Loucy (cell line): Measurements from ENCODE around the gene DNTTIP2.

ENCODE experiments used
- H2AFZ ChIP-seq: fragments of 200-600 bp; sonication (generic); 2 replicates; pipeline ENCODE4 v1.6.0; 2016; ENCODE audit warnings: antibody characterized with exemption, mild to moderate bottlenecking, low read length, moderate library complexity
- H3F3A ChIP-seq: fragments of 200-600 bp; 2 replicates; pipeline ENCODE4 v1.6.0; 2016; ENCODE audit warnings: antibody characterized with exemption, low read depth, mild to moderate bottlenecking
- H3K27me3 ChIP-seq: fragments of 200-600 bp; sonication (generic); 2 replicates; pipeline ENCODE4 v1.6.1; 2014; ENCODE audit warnings: low read length, mild to moderate bottlenecking; ENCODE audit not compliant: insufficient read depth, poor library complexity, severe bottlenecking
- H3K36me3 ChIP-seq: fragments of 200-600 bp; sonication (generic); 2 replicates; pipeline ENCODE4 v1.6.1; 2016; ENCODE audit warnings: low read length; ENCODE audit not compliant: insufficient read depth
- H3K4me1 ChIP-seq: fragments of 200-600 bp; sonication (generic); 2 replicates; pipeline ENCODE4 v1.5.1; 2014; ENCODE audit warnings: low read length, mild to moderate bottlenecking; ENCODE audit not compliant: insufficient read depth, poor library complexity, severe bottlenecking
- H3K4me2 ChIP-seq: fragments of 200-600 bp; sonication (generic); 2 replicates; pipeline ENCODE4 v1.6.0; 2014; ENCODE audit warnings: antibody characterized with exemption, low read length, low read depth, mild to moderate bottlenecking; ENCODE audit not compliant: poor library complexity, severe bottlenecking
- H3K4me3 ChIP-seq: fragments of 200-600 bp; sonication (generic); 2 replicates; pipeline ENCODE4 v1.5.1; 2014; ENCODE audit warnings: low read length, mild to moderate bottlenecking, mixed read lengths; ENCODE audit not compliant: poor library complexity, severe bottlenecking
- H3K79me2 ChIP-seq: fragments of 200-600 bp; sonication (generic); 2 replicates; pipeline ENCODE4 v1.6.1; 2014; ENCODE audit warnings: low read length; ENCODE audit not compliant: insufficient read depth
- H3K9ac ChIP-seq: fragments of 200-600 bp; sonication (generic); 2 replicates; pipeline ENCODE4 v1.6.0; 2014; ENCODE audit warnings: mild to moderate bottlenecking, low read depth, low read length, moderate library complexity; ENCODE audit not compliant: poor library complexity, severe bottlenecking
- H3K9me2 ChIP-seq: fragments of 200-600 bp; sonication (generic); replicated peaks from 2 replicates; pipeline ENCODE4 v1.6.1; 2016; ENCODE audit warnings: low read depth, low read length, mixed read lengths
- H3K9me3 ChIP-seq: fragments of 200-600 bp; sonication (generic); 2 replicates; pipeline ENCODE4 v1.6.1; 2014; ENCODE audit warnings: mild to moderate bottlenecking, antibody characterized with exemption, low read length, low read depth; ENCODE audit not compliant: insufficient read depth
- H4K20me1 ChIP-seq: fragments of 200-600 bp; sonication (generic); 2 replicates; pipeline ENCODE4 v1.6.0; 2014; ENCODE audit warnings: antibody characterized with exemption, low read length, mild to moderate bottlenecking; ENCODE audit not compliant: insufficient read depth, poor library complexity, severe bottlenecking
- CTCF ChIP-seq: fragments of 200-600 bp; sonication (generic); conservative IDR thresholded peaks from 2 replicates; pipeline ENCODE4 v1.5.1; 2014; ENCODE audit warnings: mild to moderate bottlenecking, antibody characterized with exemption, low read length
- EZH2phosphoT487 ChIP-seq: fragments of 200-600 bp; IDR thresholded peaks from 2 replicates; pipeline ENCODE4 v1.6.1; 2018; ENCODE audit warnings: antibody characterized with exemption, mild to moderate bottlenecking, moderate library complexity, borderline replicate concordance

Gene DNTTIP2

GRCh38 chr1:93900723-93901504 lies 21.9 kb upstream of the DNTTIP2 start:
- H3K9me3 ChIP-seq, result no peaks in the 10 kb centered on the region
- TF ChIP-seq EZH2phosphoT487, result no peak
- no peak for TF ChIP-seq CTCF
- H3K27me3 ChIP-seq, result no peaks in the 10 kb centered on the region
- H3K9ac ChIP-seq, result no peak overlapping the region
- H3K36me3 ChIP-seq, result peaks cover 34% of the 10 kb centered on the region
- no peaks in the 10 kb centered on the region for H3K9me2 ChIP-seq
- H3K79me2 ChIP-seq, result peaks cover 20% of the 10 kb centered on the region
- H3F3A ChIP-seq, result no peaks in the 10 kb centered on the region; the same call in 1 of the 2 replicates
- peaks cover 19% of the 10 kb centered on the region for H3K4me1 ChIP-seq
- H4K20me1 ChIP-seq, result peaks cover 10% of the 10 kb centered on the region
- no peak overlapping the region for H2AFZ ChIP-seq
- no peak overlapping the region for H3K4me3 ChIP-seq
- no peak overlapping the region for H3K4me2 ChIP-seq

- H3K9me2 ChIP-seq, result no peaks in the 10 kb centered on the region
- no peak overlapping the region for H3K4me3 ChIP-seq
- H3F3A ChIP-seq, result no peaks in the 10 kb centered on the region; the same call in 1 of the 2 replicates
- H3K9ac ChIP-seq, result no peak overlapping the region
- H3K4me1 ChIP-seq, result peaks cover 11% of the 10 kb centered on the region
- H2AFZ ChIP-seq, result no peak overlapping the region
- peaks cover 39% of the 10 kb centered on the region for H3K36me3 ChIP-seq
- H3K79me2 ChIP-seq, result peaks cover 9% of the 10 kb centered on the region
- H4K20me1 ChIP-seq, result peaks cover 5% of the 10 kb centered on the region
- no peaks in the 10 kb centered on the region for H3K27me3 ChIP-seq
- no peaks in the 10 kb centered on the region for H3K9me3 ChIP-seq
- H3K4me2 ChIP-seq, result no peak overlapping the region
- TF ChIP-seq EZH2phosphoT487, result no peak
These were observed 20.7 kb upstream of the DNTTIP2 start for GRCh38 chr1:93899543-93900207.

GRCh38 chr1:93888900-93889299 lies 9.9 kb upstream of the DNTTIP2 start:
- no peaks in the 10 kb centered on the region for H3F3A ChIP-seq
- no peaks in the 10 kb centered on the region for H3K27me3 ChIP-seq
- H4K20me1 ChIP-seq, result no peaks in the 10 kb centered on the region
- no peaks in the 10 kb centered on the region for H3K9me2 ChIP-seq
- H2AFZ ChIP-seq, result no peak overlapping the region
- TF ChIP-seq EZH2phosphoT487 (no peak), CTCF (no peak)
- H3K4me3 ChIP-seq, result no peak overlapping the region
- H3K4me2 ChIP-seq, result no peak overlapping the region
- no peaks in the 10 kb centered on the region for H3K9me3 ChIP-seq
- H3K79me2 ChIP-seq, result no peaks in the 10 kb centered on the region
- H3K9ac ChIP-seq, result no peak overlapping the region
- H3K36me3 ChIP-seq, result peaks cover 29% of the 10 kb centered on the region
- H3K4me1 ChIP-seq, result no peaks in the 10 kb centered on the region
